GM18505 (cell line): Measurements from ENCODE around the gene RAB6B.

Experiments
- ATAC-seq: cut with Tn5 transposase; IDR thresholded peaks from one replicate; pipeline ENCODE4 v1.9.1; 2021; ENCODE audit not compliant: unreplicated experiment
- POLR2A ChIP-seq: IDR thresholded peaks from 4 replicates; pipeline ENCODE4 v1.6.1; 2011; ENCODE audit warnings: borderline replicate concordance; ENCODE audit not compliant: insufficient read depth, insufficient read length; ENCODE audit errors: extremely low read depth

Gene RAB6B

DNA sequence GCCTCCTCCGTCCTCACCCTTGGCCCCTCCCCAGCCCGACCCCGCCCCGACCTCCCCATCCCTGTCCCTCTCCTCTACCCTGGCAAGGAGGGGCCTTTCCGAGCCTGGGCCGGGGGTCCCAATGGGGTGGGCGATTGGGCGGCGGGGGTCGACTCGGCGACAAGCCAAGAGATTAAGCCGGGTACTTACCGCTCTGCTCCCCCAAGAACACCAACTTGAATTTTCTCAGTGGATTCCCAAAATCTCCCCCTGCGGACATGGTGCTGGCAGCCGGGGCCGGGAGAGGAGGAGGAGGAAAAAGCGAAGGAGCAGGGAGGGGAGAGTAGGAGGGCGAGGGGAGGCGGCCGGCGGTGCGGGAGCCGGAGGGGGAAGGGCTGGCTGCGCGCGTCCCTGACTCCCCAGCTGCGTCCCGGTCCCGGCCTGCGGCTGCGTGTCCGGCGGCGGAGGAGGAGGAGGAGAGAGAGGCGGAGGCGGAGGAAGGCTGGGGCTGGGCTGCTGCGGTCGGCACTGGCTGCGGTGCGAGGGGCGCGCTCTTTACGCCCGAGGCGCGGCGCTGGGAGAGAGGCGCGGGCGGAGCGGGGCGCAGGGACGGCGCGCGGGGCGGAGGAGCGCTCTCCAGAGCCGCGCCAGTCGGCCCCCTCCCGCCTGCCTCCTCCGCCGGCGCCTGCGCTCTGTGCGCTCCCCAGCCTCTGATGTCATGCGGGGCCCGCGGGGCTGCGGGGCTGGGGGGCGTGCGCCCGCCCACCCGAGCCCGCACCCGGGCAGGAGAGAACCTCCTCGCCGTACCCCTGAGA, at the start of gene RAB6B:
Gene RAB6B, minus strand, starts transcription at position 675 of the 794 bp plus-strand sequence. Its CDS starts 416 bp downstream, at position 259.
- no peak for ATAC-seq

DNA sequence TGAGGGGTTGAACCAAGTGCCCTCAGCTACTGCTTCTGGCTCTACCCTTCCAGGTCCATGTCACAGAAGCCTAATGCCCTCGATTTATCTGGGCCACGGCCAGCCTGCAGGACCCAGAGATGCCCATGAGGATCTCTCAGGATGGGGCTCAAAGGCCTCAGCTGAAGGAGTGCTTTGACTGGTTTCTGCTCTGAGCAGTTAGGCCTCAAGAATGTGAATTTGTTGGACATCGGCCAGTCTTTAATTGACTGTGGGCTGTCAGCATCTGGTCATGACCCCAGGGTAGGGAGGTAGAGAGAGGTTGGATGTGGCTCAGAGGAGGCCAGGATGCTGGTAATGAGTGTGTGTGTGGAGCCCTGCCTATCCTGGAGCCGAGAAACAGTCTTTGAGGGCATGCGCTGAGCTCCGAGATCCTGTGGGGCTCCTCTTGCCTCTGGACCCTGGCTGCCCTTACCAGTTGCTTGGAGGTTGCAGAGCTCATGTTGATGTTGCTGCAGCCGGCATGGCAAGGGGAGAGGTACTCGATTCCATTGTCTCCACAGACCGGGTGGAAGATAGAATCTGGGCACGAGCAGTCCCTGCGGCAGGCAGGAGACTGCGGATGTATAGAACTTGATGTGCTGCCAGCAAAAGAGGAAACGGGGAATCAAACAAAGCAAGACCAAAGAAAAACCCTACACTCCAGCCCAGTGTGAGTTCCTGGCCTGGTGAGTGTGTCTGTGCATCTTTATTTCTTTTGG, 49.1 kb upstream of the RAB6B start:
- ATAC-seq = no peak
- no peak for TF ChIP-seq POLR2A

More for the DNA sequence above, at the start of gene RAB6B:
- TF ChIP-seq POLR2A = no peak

GRCh38 chr3:133944181-133944580, 48.5 kb upstream of the RAB6B start:
- no peak for TF ChIP-seq POLR2A
- ATAC-seq = no peak

DNA sequence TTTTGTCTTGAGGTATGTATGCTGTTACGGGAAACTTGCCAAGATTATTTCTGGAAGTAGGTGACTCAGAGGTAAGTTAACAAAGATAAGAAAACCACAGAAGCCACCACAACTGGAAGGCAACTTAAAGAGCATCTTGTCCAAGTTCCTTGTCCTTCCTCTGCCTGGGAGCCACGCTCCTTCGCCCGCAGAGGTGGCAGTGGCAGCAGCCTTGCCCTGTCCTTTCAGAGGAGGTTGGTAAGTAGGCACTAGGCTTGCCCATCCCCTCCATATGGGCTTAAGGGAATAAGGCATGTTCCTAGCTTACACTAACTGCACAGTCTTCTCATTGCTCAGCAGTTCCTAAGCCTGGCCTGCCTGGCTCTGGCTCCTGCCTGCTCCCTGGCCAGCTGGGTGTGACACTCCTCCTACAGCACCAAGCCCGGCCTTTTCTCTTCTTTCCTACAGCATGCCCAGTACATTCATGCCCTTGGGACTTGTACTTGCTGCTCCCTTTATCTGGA, 48.0 kb upstream of the RAB6B start:
- TF ChIP-seq POLR2A = no peak
- ATAC-seq = no peak

GRCh38 chr3:133943031-133943535, 47.4 kb upstream of the RAB6B start:
- no peak for ATAC-seq
- TF ChIP-seq POLR2A = no peak

GRCh38 chr3:133941415-133941821, 45.7 kb upstream of the RAB6B start:
- no peak for ATAC-seq
- no peak for TF ChIP-seq POLR2A

DNA sequence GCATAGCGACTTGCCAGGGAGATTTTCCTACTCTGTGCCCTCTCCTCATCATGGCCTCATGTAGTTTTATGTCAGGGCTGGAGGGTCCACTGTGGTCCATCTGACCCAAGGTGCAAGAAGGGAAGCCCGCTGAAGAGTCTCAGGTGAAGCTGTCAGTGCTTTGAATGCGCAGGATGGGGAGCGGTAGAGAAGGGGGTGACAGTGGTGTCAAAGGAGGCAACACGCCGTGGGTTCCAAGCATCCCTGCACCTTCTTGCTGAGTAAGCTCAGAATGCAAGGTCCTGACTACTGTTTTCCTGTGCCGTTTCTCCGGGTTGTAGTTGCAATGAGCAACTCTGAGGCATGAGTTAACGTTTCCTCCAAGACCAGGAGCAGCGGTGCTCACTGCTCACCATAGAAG, 44.9 kb upstream of the RAB6B start:
- no peak for ATAC-seq
- TF ChIP-seq POLR2A = no peak

- ATAC-seq = no peak
- no peak for TF ChIP-seq POLR2A
Observed at GRCh38 chr3:133939463-133939835, 43.8 kb upstream of the RAB6B start.

- TF ChIP-seq POLR2A = no peak
- ATAC-seq = no peak
Observed at GRCh38 chr3:133938770-133939462, 43.2 kb upstream of the RAB6B start.

DNA sequence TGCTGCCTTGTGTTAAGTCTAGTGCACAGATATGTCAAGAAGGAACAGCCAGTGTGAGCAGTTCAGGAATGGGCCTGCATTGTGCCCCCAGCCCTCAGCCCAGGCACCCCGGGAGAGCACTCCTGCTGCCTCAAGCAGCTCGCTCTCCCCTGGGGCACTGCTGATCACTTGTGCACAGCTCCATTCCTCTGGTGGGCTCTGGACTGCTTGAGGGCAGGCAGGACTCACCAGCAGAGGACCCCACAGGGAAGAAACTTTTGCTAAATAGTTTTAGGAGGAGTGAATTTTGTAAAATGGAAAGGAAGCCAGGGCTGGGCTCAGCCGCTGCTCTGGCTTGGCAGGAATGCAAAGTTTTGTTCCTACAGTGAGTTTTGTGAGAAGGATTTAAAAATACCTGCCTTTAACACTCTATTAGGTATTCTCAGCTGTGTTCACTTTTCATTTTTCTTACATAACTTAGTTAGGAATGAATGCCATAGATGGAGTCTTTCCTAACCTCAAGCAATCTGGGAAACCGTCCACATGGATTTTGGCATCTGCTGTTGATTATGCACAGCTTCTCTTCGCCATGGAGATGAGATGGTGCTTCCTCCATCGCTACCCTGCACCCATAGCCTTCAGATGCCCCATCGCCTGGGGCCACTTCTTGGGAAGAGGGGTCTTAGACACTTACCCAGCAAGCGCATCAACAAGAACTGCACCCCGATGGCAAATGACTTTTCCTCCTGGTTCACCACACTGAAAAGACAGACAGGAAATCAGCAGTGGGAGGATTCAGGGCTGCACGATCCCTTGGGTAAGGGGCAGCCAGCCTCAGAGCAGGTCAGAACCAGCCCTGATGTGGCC, 42.3 kb upstream of the RAB6B start:
- no peak for TF ChIP-seq POLR2A
- ATAC-seq = no peak

GRCh38 chr3:133937061-133937686, 41.5 kb upstream of the RAB6B start:
- TF ChIP-seq POLR2A = no peak
- ATAC-seq = no peak
